Measurements from ENCODE around the gene CCDC93. TPM values are rescaled to one million over a fixed set of nuclear protein-coding genes. Genes with fewer than 3 reads are reported as not detected.
"Not testable (repeated sequence)": the region's sequence is repeated elsewhere in the genome, so short reads cannot be mapped to it uniquely, and the experiment has no call there.

The CCDC93 gene
- total and polyA plus RNA-seq, 4 donors, result 9.6 to 45.6 (median 24.2) TPM

DNA sequence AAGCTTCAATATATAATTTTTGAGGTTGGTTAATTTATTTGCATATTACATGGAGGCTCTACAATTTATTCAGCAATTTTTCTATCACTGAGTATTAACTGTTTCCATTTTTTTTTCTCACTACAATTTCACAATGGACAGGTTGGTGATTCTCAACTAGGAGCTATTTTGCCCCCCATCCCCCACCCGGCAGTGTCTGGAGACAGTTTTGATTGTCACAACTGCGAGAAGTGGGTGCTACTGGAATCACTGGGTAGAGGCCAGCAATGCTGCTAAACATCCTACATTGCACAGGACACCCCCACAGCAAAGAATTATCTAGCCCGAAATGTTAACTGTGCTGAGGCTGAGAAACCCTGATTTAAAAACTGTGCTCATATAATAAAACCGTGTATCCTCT is 82.6 kb downstream of the CCDC93 start:
- H3K27me3 ChIP-seq (ENCODE audit: control insufficient read depth in 3 of 3, insufficient read depth in 3 of 3, low read length in 2 of 3), result no peaks in the 10 kb centered on the region
- DNase-seq (no peak), ATAC-seq (ENCODE audit: insufficient read depth, low FRiP score) (no peak)
- H3K4me3 ChIP-seq, result no peak overlapping the region
- peaks cover 0 to 3% (median 0%) of the 10 kb centered on the region in 5 donors for H3K4me1 ChIP-seq (ENCODE audit: control insufficient read depth in 5 of 5, insufficient read depth in 5 of 5, low read length in 5 of 5)
- peaks cover 0 to 3% (median 0%) of the 10 kb centered on the region in 4 donors for H3K9me3 ChIP-seq (ENCODE audit: control insufficient read depth in 4 of 4, insufficient read depth in 3 of 4, low read length in 3 of 4)
- TF ChIP-seq, protein P1, sequence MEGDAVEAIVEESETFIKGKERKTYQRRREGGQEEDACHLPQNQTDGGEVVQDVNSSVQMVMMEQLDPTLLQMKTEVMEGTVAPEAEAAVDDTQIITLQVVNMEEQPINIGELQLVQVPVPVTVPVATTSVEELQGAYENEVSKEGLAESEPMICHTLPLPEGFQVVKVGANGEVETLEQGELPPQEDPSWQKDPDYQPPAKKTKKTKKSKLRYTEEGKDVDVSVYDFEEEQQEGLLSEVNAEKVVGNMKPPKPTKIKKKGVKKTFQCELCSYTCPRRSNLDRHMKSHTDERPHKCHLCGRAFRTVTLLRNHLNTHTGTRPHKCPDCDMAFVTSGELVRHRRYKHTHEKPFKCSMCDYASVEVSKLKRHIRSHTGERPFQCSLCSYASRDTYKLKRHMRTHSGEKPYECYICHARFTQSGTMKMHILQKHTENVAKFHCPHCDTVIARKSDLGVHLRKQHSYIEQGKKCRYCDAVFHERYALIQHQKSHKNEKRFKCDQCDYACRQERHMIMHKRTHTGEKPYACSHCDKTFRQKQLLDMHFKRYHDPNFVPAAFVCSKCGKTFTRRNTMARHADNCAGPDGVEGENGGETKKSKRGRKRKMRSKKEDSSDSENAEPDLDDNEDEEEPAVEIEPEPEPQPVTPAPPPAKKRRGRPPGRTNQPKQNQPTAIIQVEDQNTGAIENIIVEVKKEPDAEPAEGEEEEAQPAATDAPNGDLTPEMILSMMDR (IDR thresholded peaks at IDR 0.05; ENCODE audit: control extremely low read depth, extremely low read depth), result no peak
- no peak overlapping the region for H3K27ac ChIP-seq (ENCODE audit: low read depth in 1 of 2, low read length in 1 of 2)
- H3K36me3 ChIP-seq (ENCODE audit: control insufficient read depth in 4 of 4, insufficient read depth in 4 of 4, low read length in 4 of 4), result peaks cover 36 to 45% (median 41%) of the 10 kb centered on the region in 4 donors
- 95 to 97% methylated on average over 4 of the region's 4 CpGs for WGBS, 2 donors
- no peak overlapping the region for H3K9ac ChIP-seq (ENCODE audit: insufficient read depth in 1 of 2, low read length in 2 of 2)

DNA sequence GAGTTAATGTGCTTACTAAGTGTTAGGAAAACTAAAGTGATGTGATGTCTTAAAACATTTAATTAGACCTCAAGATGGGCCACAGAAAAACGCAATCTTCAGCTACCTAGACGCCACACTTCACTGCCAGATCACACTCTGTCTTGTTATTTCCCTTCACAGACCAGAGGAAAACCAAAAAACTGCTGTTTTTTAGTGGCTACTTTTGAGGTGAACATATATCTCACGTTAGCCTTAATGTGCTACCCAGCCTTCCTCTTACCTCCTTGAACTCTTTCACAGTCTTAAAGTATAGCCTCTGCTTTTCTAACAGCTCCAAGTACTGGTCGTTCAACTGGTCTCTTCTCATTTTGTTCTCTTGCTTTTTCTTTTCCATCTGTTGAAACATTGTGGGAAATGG is 83.1 kb downstream of the CCDC93 start:
- 87 to 90% methylated on average over 4 of the region's 4 CpGs for WGBS, 2 donors
- no peak for DNase-seq
- no peak overlapping the region for H3K4me3 ChIP-seq
- H3K27ac ChIP-seq (ENCODE audit: low read depth in 1 of 2, low read length in 1 of 2), result no peak overlapping the region
- TF ChIP-seq, protein P1 (IDR thresholded peaks at IDR 0.05; ENCODE audit: control extremely low read depth, extremely low read depth), result no peak
- no peaks in the 10 kb centered on the region for H3K27me3 ChIP-seq (ENCODE audit: control insufficient read depth in 3 of 3, insufficient read depth in 3 of 3, low read length in 2 of 3)
- peaks cover 0 to 3% (median 0%) of the 10 kb centered on the region in 4 donors for H3K9me3 ChIP-seq (ENCODE audit: control insufficient read depth in 4 of 4, insufficient read depth in 3 of 4, low read length in 3 of 4)
- peaks cover 34 to 43% (median 41%) of the 10 kb centered on the region in 4 donors for H3K36me3 ChIP-seq (ENCODE audit: control insufficient read depth in 4 of 4, insufficient read depth in 4 of 4, low read length in 4 of 4)
- peaks cover 0 to 3% (median 0%) of the 10 kb centered on the region in 5 donors for H3K4me1 ChIP-seq (ENCODE audit: control insufficient read depth in 5 of 5, insufficient read depth in 5 of 5, low read length in 5 of 5)
- ATAC-seq (ENCODE audit: insufficient read depth, low FRiP score), result no peak
- no peak overlapping the region for H3K9ac ChIP-seq (ENCODE audit: insufficient read depth in 1 of 2, low read length in 2 of 2)

DNA sequence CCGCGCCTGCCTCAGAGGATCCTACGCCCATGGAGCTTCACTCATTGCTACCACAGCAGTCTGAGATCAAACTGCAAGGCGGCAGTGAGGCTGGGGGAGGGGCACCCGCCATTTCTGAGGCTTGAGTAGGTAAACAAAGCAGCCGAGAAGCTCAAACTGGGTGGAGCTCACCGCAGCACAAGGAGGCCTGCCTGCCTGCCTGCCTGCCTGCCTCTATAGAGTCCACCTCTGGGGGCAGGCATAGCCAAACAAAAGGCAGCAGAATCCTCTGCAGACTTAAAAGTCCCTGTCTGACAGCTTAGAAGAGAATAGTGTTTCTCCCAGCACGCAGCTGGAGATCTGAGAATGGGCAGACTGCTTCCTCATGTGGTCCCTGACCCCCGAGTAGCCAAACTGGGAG is 90.4 kb downstream of the CCDC93 start:
- not testable (repeated sequence) for H3K9me3 ChIP-seq (ENCODE audit: control insufficient read depth in 4 of 4, insufficient read depth in 3 of 4, low read length in 3 of 4); H3K9ac ChIP-seq (ENCODE audit: insufficient read depth in 1 of 2, low read length in 2 of 2); H3K4me3 ChIP-seq; ATAC-seq (ENCODE audit: insufficient read depth, low FRiP score); H3K27ac ChIP-seq (ENCODE audit: low read depth in 1 of 2, low read length in 1 of 2); H3K4me1 ChIP-seq (ENCODE audit: control insufficient read depth in 5 of 5, insufficient read depth in 5 of 5, low read length in 5 of 5); DNase-seq; H3K27me3 ChIP-seq (ENCODE audit: control insufficient read depth in 3 of 3, insufficient read depth in 3 of 3, low read length in 2 of 3)
- whole genome bisulfite sequencing, 2 donors, result 94% methylated on average over 9 of the region's 9 CpGs
- H3K36me3 ChIP-seq (ENCODE audit: control insufficient read depth in 4 of 4, insufficient read depth in 4 of 4, low read length in 4 of 4), result peaks cover 25 to 42% (median 33%) of the 10 kb centered on the region in 4 donors

DNA sequence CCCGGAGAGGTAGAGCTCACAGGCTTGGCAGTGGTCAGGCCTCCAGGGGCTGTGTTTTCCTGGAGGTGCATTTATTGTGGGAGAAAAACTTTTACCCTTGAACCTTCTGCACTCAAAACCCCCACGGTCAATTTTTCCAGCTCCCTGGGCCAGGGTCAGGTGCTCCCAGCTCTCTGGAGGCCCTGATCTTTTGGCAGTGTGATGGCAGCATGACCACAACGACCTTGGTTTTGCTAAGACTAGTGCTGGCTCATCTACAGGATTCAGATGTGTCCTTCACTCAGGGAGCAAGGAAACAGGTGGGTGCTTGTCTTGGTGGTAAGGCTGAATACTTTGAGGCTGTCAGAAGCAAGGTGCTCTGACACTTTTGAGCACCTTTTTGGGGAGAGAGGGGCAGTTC is 92.3 kb downstream of the CCDC93 start:
- Histone ChIP-seq H3K9ac (ENCODE audit: insufficient read depth in 1 of 2, low read length in 2 of 2) (no peak overlapping the region), H3K4me1 (ENCODE audit: control insufficient read depth in 5 of 5, insufficient read depth in 5 of 5, low read length in 5 of 5) (peaks cover 0 to 3% (median 0%) of the 10 kb centered on the region in 5 donors), H3K27ac (ENCODE audit: low read depth in 1 of 2, low read length in 1 of 2) (no peak overlapping the region), H3K4me3 (no peak overlapping the region), H3K36me3 (ENCODE audit: control insufficient read depth in 4 of 4, insufficient read depth in 4 of 4, low read length in 4 of 4) (peaks cover 29 to 51% (median 40%) of the 10 kb centered on the region in 4 donors), H3K27me3 (ENCODE audit: control insufficient read depth in 3 of 3, insufficient read depth in 3 of 3, low read length in 2 of 3) (no peaks in the 10 kb centered on the region), H3K9me3 (ENCODE audit: control insufficient read depth in 4 of 4, insufficient read depth in 3 of 4, low read length in 3 of 4) (no peaks in the 10 kb centered on the region)
- WGBS, 2 donors, result 94 to 98% methylated on average over 3 of the region's 3 CpGs
- TF ChIP-seq, protein P1 (IDR thresholded peaks at IDR 0.05; ENCODE audit: control extremely low read depth, extremely low read depth), result no peak
- ATAC-seq (ENCODE audit: insufficient read depth, low FRiP score) (no peak), DNase-seq (no peak)
